Peyer's patch (tissue), 4 donors: Measurements from ENCODE around the gene WARS2.
"Not testable (repeated sequence)": the region's sequence is repeated elsewhere in the genome, so short reads cannot be mapped to it uniquely, and the experiment has no call there.

Source experiments
- POLR2A ChIP-seq, 2 donors: fragments of 450-650 bp; IDR thresholded peaks; one replicate each; pipeline ENCODE4 v1.5.1; 2017; ENCODE audit warnings: antibody characterized with exemption in 2 of 2, mild to moderate bottlenecking in 2 of 2, moderate library complexity in 2 of 2
- TF ChIP-seq, protein P1 (sequence below), 6 experiments: fragments of 450-650 bp in 4 of 6; fragments of 200-600 bp in 2 of 6; sonication (generic) in 1 of 6; IDR thresholded peaks; one replicate each; pipeline ENCODE4 v1.5.1; 2017 to 2019; ENCODE audit warnings: antibody characterized with exemption in 6 of 6, mild to moderate bottlenecking in 3 of 6, moderate library complexity in 1 of 6

DNA sequence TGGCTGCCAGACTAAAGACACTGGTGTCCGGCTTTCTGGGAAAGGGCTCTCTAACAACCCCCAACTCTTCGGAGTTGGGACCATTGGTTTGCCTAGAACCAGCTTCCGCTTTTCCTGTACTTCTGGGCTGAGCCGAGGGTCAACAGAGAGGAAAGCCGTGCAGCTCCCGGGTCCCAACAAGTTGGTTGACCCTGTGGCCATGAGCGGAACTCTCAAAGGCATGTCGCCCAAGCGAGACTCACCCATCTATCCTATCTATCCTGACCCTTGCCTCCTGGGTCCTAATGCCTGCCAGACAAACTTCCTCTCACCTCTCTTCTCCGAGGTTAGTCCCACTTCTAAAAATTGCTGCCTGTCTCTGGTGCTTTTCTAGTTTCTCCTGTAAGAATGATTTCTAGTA lies 32.5 kb upstream of the WARS2 start:
- TF ChIP-seq, protein P1, sequence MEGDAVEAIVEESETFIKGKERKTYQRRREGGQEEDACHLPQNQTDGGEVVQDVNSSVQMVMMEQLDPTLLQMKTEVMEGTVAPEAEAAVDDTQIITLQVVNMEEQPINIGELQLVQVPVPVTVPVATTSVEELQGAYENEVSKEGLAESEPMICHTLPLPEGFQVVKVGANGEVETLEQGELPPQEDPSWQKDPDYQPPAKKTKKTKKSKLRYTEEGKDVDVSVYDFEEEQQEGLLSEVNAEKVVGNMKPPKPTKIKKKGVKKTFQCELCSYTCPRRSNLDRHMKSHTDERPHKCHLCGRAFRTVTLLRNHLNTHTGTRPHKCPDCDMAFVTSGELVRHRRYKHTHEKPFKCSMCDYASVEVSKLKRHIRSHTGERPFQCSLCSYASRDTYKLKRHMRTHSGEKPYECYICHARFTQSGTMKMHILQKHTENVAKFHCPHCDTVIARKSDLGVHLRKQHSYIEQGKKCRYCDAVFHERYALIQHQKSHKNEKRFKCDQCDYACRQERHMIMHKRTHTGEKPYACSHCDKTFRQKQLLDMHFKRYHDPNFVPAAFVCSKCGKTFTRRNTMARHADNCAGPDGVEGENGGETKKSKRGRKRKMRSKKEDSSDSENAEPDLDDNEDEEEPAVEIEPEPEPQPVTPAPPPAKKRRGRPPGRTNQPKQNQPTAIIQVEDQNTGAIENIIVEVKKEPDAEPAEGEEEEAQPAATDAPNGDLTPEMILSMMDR (IDR thresholded peaks at IDR 0.05) = not testable (repeated sequence)
- TF ChIP-seq POLR2A (IDR thresholded peaks at IDR 0.05) = not testable (repeated sequence)
